GM18951 (cell line): ENCODE data around the gene TNS1.

Experiments
- POLR2A ChIP-seq: IDR thresholded peaks from 4 replicates; pipeline ENCODE4 v1.6.1; 2011; ENCODE audit warnings: mild to moderate bottlenecking; ENCODE audit not compliant: insufficient read length, insufficient read depth; ENCODE audit errors: extremely low read depth
- in situ Hi-C: fragments of 300-500 bp; cut with MboI; formaldehyde crosslinking; loops from one replicate; pipeline ENCODE4 v1.12.0; 2022; ENCODE audit warnings: low sequenced_read_pairs, mixed read lengths, inconsistent platforms; ENCODE audit not compliant: unreplicated experiment

The TNS1 gene

DNA sequence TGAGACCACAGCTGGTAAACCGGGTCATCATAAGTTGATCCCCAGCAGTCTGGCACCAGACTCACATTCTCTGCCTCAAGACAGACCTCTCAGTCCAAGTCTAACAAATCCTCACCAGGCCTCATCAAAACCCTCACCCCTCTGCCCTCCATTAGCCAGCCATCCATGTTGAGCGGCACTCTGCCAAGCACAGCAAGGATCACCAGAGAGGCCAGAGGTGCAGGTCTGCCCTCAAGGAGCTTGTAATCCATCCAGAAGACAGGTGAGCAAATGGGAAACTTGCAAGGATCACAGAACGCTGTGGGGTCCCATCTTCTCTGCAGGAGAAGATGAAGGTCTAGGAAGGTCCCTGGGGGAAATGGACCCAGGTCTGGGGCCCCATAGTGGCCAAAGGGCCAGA lies 63.6 kb downstream of the TNS1 start:
- TF ChIP-seq POLR2A: no peak
- in situ Hi-C loops: no loop called here

DNA sequence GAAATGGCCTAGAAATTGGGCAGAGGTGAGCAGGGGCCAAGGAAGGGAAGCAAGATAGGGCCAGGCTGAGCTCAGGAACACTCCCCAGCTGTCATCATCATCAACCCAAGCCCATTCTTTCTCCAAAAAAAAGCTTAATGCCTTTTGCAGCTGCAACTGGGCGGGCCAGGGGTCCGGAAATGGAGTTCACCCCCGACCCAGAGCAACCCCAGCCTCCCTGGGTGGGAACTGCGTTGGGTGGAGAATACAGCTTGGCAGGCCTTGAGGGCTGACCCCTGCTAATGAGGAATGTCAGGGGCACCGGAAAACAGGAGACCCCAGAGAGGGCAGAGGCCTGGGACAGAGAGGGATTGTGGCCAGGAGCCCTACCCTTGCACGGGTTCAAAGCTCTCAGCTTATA lies 64.8 kb downstream of the TNS1 start:
- in situ Hi-C loops: no loop called here
- no peak for TF ChIP-seq POLR2A

DNA sequence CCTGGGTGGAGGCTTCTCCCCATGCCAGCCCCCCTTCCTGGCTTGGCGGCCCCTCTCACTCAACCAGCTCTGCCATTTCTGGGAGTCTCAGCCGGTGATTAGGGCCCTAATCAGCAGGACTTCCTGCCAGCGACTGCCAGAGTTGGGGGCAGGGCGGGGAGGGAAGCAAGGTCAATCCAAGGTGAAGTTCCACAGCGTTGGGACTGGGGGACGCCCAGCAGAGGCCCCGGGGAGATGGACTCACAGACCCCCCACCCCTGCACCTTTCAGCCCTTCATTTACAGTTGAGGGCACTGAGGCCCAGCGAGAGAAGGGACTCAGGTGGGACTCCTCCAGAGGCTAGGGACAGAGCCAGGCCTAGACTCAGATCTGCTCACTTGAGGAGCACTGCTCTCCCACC lies 65.3 kb downstream of the TNS1 start:
- no peak for TF ChIP-seq POLR2A
- in situ Hi-C loops: no loop called here

DNA sequence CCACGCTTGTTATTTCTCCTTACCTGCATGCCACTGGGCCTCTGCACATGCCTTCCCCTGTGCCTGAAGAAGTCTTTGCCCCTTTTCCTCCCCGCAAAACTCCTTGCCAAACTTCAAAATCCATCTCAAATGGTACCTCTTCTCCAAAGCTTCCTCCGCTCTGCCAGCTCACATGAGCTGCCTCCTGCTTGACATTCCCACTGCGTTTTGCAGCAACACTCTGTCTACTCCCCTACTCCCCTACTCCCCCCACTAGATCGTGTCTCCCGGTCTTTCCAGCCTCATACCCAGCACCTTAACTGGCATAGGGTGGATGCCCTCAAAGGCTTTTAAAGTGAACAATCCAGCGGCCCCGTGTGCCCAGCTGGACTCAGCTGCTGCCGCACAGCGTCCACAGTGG lies 65.8 kb downstream of the TNS1 start:
- in situ Hi-C loops: no loop called here
- no peak for TF ChIP-seq POLR2A

DNA sequence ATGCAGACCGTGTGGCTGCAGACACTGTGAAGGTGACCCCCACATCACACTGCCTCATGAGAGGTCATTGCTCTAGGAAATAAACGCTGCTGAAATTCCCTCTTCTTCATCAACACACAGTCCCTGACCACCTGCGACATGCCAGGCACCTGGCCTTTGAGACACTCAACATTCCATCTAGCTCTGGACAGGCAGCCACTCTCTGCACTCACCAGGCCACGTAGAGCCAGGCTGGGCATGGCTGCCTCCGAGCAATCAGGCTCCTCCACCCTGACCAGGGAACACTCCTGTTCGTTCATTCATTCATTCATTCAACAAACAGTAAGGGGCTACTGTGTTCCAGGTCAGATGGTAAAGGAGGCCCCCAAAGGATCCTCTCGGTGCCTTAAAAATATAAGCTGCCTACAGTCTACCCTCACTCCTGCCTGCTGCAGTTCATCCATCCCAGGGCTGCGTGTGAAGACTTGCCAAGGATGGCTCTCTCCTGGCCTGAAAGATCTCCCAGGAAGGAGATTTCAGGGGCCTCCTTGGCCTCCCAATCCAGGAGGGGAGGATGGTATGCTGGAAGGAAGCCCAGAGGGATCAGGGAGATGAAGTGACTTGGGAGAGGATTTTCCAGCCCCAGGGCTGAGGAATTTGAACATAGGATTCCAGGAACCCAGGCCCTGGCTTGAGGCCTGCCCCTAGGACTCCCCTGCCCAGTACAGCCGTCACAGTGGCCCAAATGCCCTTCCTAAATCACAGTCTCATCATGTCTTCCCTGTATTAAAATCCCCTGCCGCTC lies 66.7 kb downstream of the TNS1 start:
- TF ChIP-seq POLR2A: no peak
- in situ Hi-C loops: no loop called here

DNA sequence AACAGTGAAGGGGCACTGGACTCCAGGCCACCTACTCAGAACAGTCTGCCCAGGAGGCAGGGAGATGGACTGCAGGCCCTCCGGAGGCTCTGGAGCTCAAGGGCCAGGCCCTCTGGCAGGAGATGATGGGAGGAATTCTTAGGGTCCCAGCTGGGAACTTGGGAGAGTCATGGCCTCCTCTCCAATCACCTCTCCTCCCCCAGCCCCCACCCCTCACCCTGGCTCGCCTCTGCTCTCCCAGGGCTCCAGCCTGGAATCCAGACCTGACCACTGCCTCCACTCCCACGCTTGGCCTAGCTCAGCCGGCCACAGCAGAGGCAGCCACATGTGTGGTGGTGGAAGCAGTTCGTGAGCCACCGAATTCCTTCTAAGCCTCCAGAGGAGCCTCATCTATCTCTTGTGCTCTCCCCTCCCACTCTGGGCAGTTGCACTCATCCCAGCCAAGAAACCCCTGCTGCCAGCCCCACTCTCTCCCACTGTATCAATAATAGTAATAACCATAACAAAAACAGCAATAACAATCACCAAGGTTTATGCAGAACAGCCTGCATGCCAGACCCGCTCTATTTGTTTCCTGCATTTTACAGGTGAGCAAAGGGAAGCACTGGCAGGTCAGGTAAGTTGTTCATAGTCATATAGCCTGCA lies 67.4 kb downstream of the TNS1 start:
- in situ Hi-C loops: no loop called here
- TF ChIP-seq POLR2A: no peak

DNA sequence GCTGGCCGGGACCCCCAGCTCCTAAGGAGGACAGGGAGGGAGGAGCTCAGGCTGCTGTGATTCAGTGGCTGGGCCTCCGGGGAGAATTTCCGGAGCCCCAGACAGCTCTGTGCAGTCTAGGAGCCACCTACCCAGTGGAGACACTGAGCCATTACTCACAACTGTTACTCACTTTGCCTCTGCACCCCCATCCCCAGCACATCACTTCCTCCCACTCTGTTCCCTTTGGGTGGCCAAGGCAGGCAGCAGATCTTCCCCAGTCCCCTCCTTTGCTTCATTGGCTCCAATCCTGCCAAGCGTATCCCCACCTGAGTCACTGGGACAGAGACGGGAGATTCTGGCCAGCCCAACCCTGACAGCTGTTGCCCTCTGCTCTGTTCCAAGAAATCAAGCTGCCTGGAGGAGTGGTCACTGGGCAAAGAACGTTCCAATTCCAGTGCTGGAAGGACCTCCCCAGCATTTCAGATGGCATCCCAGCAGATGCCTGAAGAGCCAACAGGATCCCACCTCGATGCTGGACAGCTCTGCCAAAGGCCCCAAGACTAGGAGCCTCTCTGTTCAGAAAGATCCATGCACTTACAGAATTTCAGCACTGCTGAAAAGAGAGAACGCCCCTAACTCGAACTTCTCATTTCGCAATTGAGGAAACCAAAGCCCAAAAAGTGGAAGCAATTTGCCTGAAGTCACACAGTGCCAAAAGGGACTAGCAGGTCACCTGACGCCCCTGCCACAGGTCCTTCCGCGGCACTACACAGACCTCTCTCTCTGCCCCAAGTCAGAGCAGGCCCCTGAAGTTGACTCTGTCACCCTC lies 68.3 kb downstream of the TNS1 start:
- TF ChIP-seq POLR2A: no peak
- in situ Hi-C loops: no loop called here

DNA sequence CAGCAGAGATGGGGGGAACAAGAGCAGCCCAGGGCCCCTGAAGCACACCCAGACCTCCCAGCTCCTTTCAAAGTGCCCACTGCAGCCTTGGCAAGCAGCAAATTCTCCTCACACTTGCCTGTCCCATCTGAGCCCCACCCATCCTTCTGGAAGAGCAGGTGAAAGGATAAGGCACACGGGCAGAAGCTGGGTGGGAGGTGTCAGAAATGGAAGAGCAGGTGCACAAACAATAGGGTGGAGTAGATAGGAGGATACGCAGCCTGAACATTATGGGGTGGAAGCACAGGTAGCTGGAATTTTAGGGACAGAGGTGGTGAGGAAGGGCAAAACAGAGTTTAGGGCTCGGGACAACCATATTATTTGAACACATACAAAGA lies 69.2 kb downstream of the TNS1 start:
- in situ Hi-C loops: no loop called here
- no peak for TF ChIP-seq POLR2A

DNA sequence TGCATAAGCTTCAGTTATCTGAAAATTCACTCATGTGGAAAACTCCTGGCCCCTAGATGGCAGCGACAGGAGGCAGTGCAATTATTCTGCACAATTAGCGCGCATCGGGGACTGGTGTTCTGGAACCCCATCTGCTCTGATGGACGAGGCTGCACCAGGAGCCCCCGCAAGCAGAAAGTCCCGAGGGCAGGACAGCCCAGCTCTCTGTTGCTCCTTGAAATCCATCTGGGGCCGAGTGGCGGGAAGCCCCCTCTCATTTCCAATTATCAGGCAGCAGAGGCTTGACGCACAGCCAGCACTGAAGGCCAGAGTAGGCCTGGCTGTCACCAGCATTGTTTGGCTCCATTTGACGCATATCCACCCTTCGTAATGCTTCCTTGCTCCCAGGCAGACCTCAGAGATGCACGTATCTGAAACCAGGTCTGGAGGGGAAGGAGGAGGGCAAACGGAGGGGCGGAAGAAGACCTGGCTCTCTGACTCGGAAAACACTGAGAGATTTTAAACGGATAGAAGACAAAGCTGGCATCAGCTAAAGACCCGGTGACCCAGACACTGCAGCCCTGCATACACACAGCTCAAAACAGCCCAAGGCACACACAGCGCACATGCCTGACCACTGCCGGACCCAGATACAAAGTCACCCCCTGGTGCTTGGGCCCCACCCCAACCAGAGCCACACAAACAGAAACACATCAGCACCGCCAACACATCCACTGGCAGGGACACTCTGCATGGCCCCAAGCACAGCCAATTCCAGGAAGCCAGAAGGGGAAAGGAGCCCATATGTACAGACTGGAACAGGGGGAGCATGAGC lies 69.8 kb downstream of the TNS1 start:
- no peak for TF ChIP-seq POLR2A
- in situ Hi-C loops: no loop called here

DNA sequence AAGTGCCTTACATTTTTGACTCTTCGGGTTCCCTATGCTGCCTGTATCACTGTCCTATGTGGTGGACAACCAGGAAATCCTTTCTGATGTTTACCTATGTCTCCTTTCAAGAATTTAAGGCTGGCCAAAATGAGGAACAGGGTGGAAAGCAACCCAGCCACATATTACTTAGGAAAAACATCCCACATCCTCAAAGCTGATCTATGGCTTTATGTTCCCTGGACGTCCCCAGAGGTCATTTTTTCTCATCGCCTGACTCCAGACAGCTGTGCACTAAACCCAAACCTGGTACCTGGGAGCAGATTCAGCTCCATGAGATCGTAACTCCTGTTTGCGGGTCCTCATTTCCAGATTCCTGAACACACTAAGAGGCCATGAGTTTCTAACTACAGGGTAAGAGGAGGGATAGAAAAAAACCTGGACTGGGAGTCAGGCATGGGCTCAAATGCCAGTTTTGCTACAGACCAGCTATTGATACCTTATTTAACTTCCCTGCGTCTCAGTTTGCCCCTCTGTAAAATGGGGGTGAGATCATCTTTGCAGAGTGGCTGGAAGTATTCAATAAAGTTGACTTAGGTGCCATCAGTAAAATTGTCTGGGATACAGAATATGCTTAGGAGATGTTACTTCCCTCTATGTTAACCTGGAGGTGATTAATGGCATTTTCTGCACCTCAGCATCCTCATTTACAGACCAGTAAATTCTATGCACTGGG lies 70.8 kb downstream of the TNS1 start:
- TF ChIP-seq POLR2A: no peak
- in situ Hi-C loops: no loop called here

DNA sequence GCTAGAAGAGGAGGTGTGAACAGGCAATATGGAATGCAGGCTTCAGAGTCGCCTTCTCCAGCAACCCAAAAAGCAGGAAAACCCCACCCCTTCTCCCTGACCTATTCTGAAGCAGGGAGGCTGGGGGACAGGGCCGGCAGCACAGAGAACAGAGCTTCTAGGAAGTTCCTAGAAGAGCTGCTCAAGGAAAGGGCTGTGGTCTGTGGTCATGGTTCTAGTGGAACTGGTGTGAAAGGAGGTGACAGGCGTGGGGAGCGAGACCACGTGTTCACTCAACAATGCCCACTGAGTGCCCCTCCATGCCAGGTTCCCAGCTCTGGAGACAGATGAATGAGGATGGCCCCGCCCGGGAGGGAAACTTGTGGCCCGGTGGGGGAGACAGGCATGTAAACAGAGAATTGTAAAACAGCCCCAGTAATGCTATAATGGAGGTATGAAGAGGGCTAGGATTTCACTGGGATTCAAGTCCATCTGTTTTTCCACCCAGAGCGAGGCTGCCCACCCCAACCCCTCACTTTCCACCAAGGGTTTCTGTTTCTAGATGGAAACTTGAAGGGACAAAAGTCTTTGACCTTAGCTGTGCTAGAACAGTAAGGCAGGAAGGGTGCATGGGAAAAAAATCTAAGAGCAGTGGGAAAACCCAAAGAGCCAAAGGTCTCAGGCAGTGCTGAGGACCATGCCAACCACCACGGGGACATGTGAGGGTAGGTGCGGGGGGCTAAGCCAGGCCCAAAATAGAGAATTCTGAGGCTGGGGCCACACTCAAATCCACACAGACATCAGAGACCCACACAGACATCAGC lies 71.8 kb downstream of the TNS1 start:
- in situ Hi-C loops: no loop called here
- no peak for TF ChIP-seq POLR2A

DNA sequence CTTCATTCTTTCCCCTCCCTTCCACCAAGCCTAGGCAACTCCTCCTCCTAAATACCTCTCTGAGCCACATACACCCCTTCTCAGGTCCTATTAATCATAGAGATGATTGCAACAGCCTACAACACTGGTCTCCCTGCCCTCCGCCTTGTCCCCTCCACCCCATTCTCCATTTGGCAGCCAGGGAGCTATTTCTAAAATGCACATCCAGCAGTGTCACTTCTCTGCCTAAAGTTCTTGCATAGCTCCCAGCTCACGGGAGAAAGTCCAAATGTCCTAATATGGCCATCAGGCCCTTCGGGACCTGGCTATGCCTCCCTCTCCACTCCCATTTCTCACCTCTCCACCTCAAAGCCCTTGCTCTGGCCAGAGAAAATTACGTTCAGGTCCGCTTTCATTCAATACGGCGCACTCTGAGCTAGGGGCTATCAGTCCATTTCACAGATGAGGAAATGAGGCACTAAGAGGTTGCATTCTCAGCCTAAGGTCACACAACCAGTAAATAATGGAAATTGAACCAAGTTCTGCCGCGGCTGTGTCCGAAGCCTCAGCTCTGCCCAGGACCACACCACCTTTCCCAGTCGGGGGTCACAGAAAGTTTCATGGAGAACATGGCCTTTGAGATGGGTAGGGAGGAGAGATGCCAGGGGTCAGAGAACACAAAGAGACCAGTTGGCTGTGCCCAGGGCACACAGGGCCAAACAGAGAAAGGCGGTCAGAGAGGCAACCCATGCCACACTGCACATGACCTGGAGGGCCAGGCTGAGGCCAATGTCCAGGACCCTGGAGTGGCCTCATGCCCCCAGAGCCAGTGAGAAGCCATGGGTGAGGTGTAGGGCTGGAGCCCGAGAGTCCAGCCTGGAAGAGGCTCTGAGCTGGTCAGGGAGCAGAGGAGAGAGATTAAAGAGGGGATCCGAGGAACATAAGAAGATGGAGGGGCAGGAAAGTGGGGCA lies 72.8 kb downstream of the TNS1 start:
- in situ Hi-C loops: no loop called here

More for the DNA sequence above, 72.8 kb downstream of the TNS1 start:
- no peak for TF ChIP-seq POLR2A
